GDM1 (cell line): ENCODE results near the gene MAP3K1.

Source experiments
- DNase-seq: peaks from one replicate; lab custom pipeline; 2025; lab: John Stamatoyannopoulos, UW

MAP3K1 gene

DNA sequence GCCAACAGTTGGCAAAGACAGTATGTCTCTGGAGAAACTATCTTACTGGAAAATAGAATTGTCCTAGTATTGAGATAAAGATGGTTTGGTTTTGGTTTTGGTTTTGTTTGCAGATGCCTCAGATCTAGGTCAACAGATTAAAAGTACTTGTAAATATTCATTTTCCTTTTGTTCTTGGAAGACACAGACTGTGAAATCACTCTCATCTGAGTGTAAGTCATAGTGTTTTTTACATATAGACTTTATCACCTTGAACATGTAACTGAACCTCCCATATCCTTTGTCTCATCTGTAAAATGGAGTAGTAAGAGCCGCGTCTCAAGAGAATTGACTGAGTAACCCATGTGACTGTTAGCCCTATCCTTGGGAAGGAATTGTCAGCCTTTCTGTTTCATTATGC lies 34.3 kb downstream of the MAP3K1 start:
- DNase-seq, result no peak

DNA sequence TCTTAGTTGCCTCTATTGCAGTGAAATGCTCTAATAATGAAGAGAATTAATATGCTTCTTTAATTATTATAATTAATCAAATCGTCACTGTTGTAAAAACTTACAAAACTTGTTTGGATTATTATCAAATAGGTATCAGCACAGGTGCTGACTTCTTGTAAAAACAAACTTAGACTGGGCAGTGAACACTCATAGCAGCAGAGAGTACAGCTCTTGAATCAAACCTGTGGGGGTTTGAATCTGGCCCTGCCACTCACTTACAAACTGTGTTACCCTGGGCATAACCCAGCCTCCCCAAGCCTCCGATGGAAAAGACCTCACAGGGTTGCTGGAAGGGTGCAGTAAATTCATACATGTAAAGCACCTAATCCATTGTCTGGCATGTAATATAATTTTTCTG lies 35.1 kb downstream of the MAP3K1 start:
- no peak for DNase-seq

DNA sequence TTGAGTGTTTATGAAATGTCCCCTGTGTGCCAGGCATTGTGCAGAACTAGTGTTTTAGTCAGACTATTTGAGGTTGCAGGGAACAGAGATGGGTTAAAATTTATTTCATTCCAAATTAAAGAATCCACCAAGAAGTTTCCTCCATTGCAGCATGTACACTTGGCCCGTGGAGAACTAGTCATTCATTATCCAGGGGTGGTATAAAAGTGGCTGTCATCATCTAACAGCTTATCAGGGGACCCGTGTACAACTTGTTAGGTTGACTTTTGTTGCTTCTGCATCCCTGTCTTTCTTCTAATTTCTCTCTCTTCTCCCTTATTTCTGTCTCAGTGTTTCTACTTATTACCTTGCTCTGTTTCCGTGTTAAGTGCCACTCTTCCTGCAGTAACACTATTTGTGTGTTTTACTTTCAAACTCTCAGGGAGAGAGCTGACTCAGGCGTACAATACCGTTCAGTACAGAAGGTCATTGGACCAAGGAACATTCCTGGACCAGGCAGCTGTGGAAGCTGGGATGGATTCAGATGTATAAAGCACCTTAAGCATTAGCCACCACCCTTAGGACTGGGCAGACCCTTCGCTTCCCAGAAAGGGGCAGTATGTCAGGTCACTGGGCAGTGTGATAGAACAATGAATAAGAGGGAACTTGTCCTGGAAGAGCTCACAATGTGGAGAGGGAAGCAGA lies 36.1 kb downstream of the MAP3K1 start:
- DNase-seq, result no peak

DNA sequence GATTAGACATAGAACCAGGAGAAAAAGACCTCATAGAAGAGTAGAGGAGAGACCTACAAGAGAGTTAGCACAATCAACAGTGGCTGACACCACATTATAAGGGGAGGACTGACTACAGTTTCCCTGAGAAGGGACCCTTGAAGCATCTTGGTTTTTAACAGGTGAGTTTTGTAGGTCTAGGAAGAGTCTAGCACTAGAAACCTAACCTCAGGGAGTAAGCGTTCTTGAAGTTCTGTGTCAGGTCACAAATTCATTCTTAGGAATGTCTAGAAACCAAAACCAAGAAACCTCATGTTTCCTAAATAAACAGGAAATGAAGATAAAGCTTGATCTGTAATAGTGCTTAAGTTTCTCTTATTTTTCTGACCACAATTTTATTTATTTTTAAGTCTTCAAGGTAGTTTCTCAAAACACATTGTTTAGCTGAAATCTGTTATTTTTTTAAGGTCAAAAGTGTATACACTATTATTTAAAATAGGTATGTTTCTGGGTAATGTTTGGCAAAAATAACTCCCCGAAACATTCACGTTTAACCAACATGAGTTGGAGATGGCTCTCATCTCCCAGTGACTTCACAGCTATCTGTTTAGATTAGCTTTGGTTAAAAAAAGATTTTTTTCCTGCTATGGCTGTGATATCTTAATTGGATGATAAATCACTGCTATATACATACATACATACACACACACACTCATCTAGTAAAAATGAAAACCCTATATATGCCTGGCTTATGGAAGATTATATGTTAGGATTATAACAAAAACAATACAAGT lies 37.1 kb downstream of the MAP3K1 start:
- no peak for DNase-seq

DNA sequence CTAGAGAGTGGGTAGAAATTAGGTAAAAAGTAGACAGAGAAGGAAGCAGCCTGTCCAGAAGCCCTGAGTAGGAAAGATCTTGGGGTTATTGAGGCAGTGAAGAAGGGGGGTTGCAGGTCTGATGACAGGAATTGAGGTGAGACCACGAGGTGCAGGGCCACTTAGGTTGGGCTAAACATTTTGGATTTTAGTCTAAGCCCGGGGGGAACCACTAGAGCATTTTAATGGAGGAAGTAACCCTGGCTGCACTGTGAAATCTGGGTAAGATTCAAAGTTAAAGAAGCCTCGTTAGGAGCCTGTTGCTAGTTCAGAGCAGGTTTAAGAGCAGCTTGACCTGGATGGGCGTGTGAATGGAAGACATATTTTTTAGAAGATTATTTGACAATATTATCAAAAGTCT lies 38.3 kb downstream of the MAP3K1 start:
- DNase-seq, result no peak

DNA sequence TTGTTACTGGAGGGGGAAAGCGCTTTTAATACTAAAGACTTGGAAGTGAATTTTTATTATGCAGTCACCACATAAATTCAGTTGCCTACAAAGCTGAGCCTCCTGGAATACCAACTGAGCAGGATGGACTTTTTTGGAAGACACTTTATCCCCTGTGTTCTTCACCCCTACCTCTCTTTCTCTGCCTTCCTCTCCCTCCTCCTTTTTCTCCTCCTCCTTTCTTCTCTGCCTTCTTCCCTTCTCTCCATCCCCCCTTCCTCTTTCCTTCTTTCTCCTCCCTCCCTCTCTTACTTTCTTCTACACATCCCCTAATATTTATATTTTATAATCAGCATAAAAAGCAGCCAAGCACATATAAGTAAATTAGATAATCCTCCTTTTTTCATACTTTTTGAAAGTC lies 39.6 kb downstream of the MAP3K1 start:
- DNase-seq, result no peak

DNA sequence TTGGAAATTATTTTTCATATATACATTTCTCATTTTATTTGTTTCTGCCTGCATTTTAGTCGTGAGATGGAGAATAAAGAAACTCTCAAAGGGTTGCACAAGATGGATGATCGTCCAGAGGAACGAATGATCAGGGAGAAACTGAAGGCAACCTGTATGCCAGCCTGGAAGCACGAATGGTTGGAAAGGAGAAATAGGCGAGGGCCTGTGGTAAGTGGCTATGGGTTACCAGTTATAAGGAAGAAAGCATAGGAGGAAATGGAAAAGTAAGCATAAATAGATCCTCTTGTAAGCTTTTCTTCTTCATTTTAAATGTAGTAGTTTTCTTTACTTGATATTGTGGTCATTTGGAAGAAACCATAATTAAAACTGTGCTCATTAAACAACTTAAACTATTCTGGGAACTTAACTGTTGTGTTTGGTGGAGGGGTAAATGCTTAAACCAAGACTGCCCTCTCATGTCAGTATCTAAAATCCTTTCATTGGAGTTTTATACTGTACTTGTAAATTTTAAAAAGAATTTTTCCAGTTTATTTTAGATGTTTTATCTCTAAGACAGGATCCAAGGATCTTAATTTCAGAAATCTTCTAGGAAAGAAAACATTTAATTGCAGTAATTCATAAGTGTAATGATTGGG lies 41.3 kb downstream of the MAP3K1 start:
- no peak for DNase-seq

DNA sequence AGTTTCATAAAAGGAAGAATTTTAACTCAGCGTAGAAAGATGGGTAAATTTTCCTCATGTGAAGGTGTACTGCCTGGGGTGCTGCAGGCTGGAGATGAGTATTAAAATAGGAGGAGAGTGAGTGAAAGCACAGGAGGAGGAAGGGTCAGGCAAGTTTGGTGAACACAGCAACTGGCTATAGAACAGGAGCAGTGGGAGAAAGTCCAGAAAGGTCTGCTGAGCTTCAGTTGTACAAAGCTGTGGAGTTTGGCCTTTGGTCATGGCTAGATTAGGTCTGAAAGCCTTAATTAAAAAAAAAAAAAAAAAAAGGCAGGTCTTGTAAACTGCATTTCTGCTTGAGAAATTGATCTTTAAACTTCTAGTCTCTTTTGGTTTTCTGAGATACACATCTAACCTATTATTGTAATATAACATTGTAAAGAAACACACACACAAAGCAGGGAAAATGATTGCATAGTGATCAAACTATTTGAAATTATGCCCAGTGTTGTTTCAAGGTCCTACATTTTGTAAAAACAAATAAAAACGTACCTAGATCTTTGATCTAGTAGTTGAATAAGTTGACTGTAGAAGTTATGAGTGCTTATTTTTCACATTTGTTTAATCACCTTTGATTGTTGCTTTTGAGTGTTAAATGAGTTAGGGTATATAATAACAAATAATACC lies 43.6 kb downstream of the MAP3K1 start:
- DNase-seq, result no peak

DNA sequence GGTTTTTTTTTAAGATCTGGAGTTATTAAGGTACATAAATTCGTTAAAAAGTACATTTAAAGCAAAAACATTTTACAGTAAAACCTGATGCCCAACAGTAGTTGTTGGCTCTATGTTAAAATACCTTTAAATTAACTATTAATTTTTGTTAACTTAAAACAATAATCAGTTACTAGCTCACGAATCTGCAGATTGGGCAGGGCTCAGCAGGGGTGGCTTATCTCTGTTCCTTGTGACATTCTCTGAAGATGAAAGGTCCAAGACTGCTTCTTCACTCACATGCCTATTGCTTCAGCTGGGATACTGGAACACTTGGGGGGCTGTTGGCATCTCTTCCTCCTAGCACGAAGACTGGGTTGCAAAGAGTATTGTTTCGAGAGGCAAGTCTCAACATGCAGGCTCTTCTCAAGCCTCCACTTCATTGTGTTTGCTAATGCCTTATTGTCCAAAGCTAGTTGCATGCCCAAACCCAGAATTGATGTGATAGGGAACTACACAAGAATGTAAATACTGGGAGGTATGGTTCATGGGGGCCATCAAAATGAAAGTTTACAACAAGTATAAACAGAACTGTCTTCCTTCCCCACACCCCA lies 46.6 kb downstream of the MAP3K1 start:
- no peak for DNase-seq

DNA sequence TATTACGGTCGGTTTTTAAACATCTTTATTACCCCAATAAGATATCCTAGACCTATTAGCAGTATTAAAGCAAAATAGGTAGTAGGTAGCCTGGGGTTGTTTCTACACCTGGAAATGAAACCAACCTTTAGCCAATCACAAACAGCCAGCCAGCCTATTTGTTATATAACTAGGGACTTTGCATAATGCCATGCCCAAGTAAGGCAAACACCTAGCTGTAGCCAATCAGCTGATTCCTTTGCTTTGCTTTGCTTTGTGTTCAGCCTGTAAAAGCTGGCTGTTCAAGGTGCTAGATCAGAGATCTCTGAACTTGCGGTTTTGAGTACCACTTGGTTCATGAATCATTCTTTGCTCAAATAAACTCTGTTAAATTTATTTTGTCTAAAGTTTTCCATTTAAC lies 47.6 kb downstream of the MAP3K1 start:
- no peak for DNase-seq

DNA sequence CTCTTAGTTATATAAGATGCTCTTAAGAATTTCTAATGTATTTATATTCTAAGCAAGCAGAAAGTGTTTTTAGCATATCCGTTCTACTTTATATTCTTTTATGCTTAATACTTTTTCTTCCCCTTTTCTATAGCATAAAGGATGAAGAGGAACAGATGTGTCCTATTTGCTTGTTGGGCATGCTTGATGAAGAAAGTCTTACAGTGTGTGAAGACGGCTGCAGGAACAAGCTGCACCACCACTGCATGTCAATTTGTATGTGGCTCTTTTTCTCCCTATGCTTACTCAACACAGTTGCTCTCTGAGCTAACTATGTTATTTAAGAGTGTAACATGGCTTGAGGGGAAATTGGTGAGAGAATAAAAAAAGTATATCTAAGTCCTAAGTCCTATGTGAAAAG lies 56.4 kb downstream of the MAP3K1 start:
- DNase-seq, result no peak

DNA sequence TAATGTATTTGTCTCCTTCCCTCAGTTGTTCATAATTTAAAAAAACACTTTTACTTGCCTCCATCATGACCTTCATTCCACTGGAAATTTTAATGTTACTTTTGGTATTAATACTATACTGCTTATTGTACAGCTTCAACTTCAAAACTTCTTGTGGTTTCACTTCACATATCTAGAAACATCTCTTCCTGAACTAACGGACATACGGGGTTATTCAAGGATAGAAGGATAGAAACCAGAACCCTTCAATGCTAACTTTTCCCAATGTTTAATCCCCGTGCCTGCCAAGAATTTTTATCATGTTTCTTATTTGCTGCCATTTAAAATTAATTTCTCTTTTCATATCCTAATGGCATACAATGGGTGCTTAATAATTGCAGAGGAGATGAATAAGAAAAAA lies 57.7 kb downstream of the MAP3K1 start:
- no peak for DNase-seq

DNA sequence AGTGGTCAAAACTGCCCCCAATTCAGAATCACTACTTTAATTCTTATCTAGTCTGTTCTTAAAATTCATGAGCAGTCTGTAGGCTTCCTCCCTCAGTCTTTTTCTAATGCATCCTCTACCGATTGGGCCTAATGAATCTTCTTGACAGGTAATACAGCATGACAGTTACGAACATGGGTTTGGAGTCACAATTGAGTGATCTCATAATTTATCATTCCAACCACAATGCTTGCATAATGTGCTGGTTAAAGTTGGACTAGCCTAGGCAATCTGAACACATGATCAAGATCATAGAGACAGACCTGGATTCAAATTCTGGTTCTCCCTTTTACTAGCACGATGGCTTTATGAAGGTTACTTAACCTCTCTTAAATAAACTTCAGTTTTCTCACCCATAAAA lies 61.0 kb downstream of the MAP3K1 start:
- no peak for DNase-seq

DNA sequence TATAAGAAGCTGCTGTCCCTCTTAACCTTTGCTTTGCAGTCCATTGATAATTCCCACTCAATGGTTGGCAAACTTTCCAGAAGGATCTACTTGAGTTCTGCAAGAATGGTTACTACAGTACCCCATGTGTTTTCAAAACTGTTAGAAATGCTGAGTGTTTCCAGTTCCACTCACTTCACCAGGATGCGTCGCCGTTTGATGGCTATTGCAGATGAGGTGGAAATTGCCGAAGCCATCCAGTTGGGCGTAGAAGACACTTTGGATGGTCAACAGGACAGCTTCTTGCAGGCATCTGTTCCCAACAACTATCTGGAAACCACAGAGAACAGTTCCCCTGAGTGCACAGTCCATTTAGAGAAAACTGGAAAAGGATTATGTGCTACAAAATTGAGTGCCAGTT lies 66.2 kb downstream of the MAP3K1 start:
- no peak for DNase-seq

DNA sequence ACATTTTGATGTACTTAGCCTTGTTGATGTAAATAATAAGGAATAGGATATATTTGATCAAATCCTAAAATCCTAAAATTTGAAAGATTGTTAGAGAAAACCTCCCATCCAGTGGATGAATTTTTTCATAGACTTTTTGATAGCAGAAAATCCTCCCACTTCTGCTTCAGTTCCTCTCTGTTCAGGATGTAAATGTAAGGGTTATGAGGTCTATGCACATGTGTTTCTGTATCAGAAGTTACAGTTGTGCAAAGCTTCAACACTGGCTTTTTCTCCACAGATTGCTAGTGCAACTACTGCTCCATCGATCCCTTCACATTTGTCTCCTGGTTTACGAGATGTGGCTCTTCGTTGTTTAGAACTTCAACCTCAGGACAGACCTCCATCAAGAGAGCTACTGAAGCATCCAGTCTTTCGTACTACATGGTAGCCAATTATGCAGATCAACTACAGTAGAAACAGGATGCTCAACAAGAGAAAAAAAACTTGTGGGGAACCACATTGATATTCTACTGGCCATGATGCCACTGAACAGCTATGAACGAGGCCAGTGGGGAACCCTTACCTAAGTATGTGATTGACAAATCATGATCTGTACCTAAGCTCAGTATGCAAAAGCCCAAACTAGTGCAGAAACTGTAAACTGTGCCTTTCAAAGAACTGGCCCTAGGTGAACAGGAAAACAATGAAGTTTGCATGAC lies 78.1 kb downstream of the MAP3K1 start:
- DNase-seq, result no peak

DNA sequence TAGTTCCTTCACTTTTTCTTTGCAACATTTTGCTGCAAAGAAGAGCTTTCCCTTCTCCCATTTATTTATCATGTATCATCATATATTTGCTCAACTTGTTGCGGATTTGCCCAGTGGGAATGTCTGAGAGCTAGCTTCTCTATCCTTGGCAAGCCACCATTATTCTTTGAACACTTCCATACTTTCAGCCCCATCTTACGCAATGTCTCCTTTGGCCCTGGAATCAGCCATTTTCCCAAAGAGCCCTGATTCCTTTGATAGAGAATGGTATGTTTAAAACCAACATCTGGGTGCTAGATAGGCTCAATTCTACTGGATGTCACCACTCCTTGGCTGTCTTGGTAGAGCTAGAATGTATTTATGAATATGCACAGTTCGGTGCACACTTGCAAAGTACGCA lies 81.4 kb downstream of the MAP3K1 start:
- no peak for DNase-seq

DNA sequence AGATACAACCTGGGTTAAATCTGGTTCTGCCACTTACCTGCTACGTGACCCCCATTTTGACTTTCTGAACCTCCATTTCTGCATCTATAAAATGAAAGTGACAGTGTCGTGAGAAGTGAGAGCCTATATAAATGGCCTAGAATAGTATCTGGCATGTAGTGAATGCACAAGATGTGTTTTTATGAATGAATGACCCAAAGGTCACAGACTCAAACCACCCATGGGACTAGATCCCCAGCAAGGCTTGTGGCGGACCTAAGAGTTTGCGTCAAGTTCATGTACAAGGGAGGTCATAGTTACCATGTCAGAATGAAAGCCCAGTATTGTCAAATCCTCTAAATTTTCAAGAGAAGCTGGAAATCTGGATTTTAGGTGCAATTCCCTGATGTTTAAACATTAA lies 82.9 kb downstream of the MAP3K1 start:
- no peak for DNase-seq

DNA sequence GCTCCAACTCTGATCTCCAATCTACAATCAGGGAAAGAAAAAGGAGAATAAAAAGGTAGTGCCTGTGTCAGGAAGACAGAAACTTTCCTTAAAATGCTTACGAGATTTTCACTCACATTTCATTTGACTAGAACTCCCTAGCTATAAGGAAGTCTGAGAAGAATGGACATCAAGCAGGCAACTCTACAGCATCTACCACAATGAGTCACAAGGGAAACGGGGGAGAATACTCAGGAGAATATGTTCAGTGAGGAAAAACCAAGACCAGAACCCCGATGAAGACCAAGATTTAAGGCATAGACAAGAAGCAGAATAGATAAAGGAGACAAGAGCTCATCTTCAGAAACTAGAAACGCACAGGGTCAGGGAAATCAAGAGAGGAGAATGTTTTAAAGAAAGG lies 85.0 kb downstream of the MAP3K1 start:
- no peak for DNase-seq

DNA sequence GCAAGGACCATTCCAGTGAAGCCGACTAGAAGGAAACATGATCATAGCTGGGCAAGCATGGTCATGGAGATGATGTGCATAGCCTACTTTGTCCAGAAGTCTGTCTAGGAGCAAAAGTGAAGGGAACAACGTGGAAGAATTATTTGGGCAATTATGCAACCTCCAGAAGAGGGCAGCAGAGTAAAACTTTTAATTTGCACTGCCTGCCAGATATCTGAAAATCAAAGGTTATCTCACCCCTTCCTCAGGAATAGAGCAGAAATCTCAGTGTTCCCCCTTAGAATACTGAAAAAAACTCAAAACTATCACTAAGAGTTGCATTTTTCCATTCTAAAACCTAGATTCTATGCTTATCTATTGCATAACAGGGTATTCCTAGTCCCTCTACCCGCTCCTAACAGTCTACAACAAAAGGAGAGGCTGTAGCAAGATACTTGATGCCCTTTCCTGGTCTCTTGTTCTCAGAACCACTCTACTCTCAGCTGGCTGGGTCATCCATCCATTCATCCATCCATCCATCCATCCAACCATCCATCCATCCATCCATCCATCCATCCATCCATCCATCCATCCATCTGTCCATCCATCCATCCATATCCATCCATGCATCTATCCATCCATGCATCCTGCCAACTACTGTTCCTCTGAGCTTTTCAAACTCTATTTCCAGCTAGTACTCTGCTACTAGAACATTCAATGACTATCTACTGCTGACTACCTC lies 85.7 kb downstream of the MAP3K1 start:
- peak; percentile 12 for DNase-seq

DNA sequence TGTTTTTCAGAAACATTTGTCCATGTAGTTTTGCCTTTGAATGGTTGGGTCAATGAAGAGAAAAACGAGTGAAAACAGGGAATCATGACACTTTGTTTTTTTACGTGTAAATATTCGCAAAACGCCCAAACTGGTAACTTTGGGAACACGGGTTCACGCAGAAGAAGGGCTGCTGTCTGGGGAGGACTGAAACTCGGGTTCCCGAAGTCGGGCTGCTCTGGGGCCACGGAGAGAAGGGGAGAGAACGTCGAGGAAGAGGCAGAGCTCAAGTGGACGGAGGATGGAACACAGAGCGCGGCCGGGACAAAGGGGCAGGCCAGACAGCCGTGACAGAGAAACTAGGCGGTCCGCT lies 93.6 kb downstream of the MAP3K1 start:
- no peak for DNase-seq
